Measurements from ENCODE around the gene HAUS3.

HAUS3 gene

DNA sequence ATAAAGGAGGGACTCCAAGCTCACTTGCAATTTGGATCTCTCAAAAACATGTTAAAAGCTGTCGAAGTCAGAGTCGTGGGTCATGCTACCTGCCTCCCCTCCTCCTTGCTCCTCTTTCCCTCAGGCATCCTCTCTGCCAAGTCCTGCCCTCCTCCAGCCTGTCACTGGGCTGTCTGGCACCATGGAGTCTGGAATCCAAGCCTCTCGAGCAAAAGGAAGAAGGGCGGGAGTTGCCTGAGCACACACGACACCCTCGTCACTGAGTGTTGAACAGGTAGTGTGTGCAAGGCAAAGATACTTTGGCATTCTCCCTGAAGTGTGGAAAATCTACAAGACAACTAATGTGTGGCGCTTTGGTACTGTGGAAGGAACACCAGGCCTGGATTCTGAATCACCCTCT, 62.2 kb downstream of the HAUS3 start:
- no peak overlapping the region for H3K27ac ChIP-seq
- TF ChIP-seq, protein P1, sequence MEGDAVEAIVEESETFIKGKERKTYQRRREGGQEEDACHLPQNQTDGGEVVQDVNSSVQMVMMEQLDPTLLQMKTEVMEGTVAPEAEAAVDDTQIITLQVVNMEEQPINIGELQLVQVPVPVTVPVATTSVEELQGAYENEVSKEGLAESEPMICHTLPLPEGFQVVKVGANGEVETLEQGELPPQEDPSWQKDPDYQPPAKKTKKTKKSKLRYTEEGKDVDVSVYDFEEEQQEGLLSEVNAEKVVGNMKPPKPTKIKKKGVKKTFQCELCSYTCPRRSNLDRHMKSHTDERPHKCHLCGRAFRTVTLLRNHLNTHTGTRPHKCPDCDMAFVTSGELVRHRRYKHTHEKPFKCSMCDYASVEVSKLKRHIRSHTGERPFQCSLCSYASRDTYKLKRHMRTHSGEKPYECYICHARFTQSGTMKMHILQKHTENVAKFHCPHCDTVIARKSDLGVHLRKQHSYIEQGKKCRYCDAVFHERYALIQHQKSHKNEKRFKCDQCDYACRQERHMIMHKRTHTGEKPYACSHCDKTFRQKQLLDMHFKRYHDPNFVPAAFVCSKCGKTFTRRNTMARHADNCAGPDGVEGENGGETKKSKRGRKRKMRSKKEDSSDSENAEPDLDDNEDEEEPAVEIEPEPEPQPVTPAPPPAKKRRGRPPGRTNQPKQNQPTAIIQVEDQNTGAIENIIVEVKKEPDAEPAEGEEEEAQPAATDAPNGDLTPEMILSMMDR (IDR thresholded peaks at IDR 0.05) = no peak
- DNase-seq (ENCODE audit: low spot score) = no peak
- H3K4me3 ChIP-seq = no peak overlapping the region

GRCh38 chr4:2178986-2179385, 62.9 kb downstream of the HAUS3 start:
- TF ChIP-seq, protein P1 (IDR thresholded peaks at IDR 0.05) = no peak
- H3K4me3 ChIP-seq = no peak overlapping the region
- no peak overlapping the region for H3K27ac ChIP-seq
- DNase-seq (ENCODE audit: low spot score) = no peak
